Measurements from ENCODE around the gene P2RX3.
"Not testable (repeated sequence)": the region's sequence is repeated elsewhere in the genome, so short reads cannot be mapped to it uniquely, and the experiment has no call there.

Gene P2RX3

DNA sequence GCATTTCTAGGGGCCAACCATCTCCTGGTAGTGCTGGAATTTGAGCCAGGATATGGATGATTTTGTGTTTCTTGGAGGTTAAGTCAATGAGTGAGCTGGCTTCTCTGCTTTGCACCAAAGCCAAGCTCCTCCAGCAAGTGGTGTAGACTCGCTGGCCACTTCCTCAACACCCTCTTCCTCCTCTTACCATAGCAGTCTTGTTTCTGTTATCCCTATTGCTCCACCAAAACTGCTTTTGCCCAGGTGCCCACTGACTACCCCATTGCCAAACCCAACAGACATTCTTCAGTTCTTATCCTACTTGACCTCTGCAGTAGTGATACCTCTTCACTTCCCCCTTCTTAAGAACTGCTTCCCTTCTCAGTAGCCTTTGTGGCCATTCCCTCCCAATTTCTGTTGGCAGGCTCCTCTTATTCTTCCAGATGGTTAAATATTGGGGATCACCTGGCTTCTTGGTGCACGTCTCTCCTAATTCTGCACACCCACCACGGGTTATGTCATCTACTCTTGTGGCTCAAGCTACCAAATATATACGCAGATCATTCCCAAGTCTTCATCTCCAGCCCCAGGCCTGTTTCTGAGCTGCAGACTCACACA lies 59.3 kb downstream of the P2RX3 start:
- TF ChIP-seq, protein P1, sequence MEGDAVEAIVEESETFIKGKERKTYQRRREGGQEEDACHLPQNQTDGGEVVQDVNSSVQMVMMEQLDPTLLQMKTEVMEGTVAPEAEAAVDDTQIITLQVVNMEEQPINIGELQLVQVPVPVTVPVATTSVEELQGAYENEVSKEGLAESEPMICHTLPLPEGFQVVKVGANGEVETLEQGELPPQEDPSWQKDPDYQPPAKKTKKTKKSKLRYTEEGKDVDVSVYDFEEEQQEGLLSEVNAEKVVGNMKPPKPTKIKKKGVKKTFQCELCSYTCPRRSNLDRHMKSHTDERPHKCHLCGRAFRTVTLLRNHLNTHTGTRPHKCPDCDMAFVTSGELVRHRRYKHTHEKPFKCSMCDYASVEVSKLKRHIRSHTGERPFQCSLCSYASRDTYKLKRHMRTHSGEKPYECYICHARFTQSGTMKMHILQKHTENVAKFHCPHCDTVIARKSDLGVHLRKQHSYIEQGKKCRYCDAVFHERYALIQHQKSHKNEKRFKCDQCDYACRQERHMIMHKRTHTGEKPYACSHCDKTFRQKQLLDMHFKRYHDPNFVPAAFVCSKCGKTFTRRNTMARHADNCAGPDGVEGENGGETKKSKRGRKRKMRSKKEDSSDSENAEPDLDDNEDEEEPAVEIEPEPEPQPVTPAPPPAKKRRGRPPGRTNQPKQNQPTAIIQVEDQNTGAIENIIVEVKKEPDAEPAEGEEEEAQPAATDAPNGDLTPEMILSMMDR (IDR thresholded peaks at IDR 0.05; ENCODE audit: insufficient read depth, low read depth, low read length, missing control alignments), result no peak
- DNase-seq (ENCODE audit: low read depth), result no peak
- H3K4me3 ChIP-seq (ENCODE audit: low read depth, low read length), result no peak overlapping the region

DNA sequence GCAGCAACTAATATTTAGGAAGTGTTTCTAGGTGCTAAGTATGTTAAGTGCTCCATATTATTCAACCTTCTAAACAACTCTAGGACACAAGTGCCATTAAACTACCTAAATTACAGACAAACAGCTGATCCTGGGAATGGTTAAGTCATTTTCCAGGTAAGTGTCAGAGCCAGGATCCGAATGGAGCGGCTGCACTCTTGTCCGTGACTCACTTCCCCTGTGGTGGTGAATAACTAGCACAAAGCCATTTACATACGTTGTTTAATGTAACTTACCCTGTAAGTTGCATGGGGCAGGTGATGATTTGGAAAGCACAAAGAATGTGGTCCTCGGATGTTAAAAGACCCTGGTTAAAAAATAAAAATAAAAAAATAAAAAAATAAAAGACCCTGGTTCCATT lies 61.1 kb downstream of the P2RX3 start:
- no peak for DNase-seq (ENCODE audit: low read depth)
- TF ChIP-seq, protein P1 (IDR thresholded peaks at IDR 0.05; ENCODE audit: insufficient read depth, low read depth, low read length, missing control alignments), result no peak
- H3K4me3 ChIP-seq (ENCODE audit: low read depth, low read length), result no peak overlapping the region

DNA sequence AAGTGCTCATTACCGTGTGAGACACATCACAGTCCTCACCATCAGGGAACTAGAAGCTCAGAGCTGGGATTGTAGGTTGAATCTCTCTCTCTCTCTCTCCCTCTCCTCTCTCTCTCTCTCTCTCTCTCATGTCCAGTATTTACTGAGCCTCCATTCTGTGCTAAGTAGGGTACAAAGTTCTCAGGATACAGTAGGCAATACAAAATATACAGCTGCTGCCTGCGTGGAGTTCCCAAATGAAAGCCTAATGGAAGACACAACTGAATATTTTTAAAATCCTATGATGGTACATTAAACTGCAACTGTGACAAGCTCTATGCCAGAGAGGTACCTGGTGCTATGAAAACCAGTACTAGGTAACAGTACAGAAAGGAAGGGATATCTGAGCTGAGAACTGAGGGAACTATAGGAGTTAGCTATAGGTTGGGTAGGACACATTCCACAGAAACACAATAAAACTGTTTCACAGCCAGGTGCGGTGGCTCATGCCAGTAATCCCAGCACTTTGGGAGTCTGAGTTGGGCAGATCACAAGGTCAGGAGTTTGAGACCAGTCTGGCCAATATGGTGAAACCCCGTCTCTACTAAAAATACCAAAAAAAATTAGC lies 61.9 kb downstream of the P2RX3 start:
- TF ChIP-seq, protein P1 (IDR thresholded peaks at IDR 0.05; ENCODE audit: insufficient read depth, low read depth, low read length, missing control alignments), result no peak
- DNase-seq (ENCODE audit: low read depth), result no peak
- no peak overlapping the region for H3K4me3 ChIP-seq (ENCODE audit: low read depth, low read length)

DNA sequence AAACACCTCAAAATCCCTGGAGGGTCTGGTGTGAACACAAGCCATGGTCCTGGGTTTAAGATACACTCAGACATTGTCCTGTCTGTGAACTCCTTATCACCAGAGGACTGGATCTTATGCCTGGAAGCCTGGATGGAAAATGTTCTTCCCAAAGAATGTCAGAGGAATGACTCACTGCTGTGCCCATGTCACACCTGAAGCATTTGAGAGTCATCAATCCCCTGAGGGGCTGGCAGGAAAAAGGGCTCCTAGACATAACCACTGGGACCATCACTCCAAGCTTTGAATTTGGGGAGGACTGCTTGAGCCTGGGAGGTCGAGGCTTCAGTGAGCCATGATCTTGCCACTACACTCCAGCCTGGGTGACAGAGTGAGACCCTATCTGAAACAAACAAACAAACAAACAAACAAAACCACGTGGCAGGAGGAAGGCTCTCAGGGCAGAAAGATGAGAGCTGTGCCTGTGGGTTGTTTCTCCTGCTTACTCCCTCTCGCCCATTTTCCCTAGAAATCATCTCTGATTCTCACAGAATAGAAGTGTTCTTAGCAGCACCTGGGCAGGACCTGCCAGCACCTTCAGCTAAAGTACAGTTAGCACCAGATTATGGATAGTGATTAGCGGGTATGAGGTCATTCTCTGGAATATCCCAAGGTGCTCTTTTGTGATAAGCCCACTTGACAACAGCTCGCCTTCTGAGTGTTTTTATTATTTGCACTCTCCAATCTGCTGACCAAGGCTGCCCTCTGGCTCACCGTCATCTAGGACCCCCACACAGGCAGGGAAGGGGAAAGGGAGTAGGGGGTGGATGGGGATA lies 64.2 kb downstream of the P2RX3 start:
- TF ChIP-seq, protein P1 (IDR thresholded peaks at IDR 0.05; ENCODE audit: insufficient read depth, low read depth, low read length, missing control alignments), result no peak
- DNase-seq (ENCODE audit: low read depth), result no peak
- no peak overlapping the region for H3K4me3 ChIP-seq (ENCODE audit: low read depth, low read length)

DNA sequence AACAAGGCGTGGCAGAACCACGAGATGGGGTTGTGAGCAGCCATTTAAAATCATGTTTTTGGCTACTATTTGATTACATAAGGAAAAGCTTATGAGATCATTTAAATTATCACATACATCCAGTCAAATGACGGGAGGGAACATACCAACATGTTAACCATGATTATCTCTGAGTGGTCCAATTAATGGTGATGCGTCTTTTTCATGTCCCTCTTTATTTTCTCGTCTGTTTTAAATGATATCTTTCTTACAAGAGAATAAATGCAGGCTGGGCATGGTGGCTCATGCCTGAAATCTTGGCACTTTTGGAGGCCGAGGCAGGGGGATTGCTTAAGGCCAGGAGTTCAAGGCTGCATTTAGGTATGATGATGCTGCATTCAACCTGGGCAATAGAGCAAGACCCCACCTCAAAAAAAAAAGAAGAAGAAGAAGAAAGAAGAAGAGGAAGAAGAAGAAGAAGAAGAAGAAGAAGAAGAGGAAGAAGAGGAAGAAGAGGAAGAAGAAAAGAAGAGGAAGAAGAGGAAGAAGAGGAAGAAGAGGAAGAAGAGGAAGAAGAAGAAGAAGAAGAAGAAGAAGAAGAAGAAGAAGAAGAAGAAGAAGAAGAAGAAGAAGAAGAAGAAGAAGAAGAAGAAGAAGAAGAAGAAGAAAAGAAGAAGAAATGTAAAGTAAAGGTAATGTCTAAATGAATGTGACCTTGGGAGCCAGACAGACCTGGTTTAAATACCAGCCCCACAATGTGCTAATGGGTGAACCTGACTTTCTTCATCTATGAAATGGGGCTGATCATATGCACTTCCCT lies 65.0 kb downstream of the P2RX3 start:
- not testable (repeated sequence) for DNase-seq (ENCODE audit: low read depth); H3K4me3 ChIP-seq (ENCODE audit: low read depth, low read length)

DNA sequence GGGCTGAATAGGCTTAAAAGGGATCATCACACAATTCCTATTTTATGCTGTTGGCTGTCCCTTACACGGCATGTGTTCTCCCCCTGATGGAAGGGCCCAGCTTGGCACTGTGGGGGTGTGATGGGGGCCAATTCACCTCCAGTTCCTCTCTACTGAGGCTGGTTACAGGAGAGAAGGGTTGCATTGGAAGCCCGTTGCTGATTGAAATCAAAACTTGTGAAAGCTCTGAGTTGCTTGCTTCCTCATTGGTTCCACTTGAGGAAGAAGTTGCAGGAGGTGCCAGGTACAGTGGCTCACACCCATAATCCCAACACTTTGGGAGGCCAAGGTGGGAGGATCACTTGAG lies 65.6 kb downstream of the P2RX3 start:
- no peak for DNase-seq (ENCODE audit: low read depth)
- TF ChIP-seq, protein P1 (IDR thresholded peaks at IDR 0.05; ENCODE audit: insufficient read depth, low read depth, low read length, missing control alignments), result no peak
- no peak overlapping the region for H3K4me3 ChIP-seq (ENCODE audit: low read depth, low read length)

All from GM12865 (cell line).